K562 (cell line): ENCODE results near the gene HSD3B7. TPM values are rescaled to one million over a fixed set of nuclear protein-coding genes. Genes with fewer than 3 reads are reported as not detected.

ENCODE experiments used
- HDAC2 ChIP-seq: fragments of 450-650 bp; IDR thresholded peaks from 2 replicates; pipeline ENCODE4 v1.6.1; 2016; ENCODE audit warnings: mild to moderate bottlenecking
- NFIC ChIP-seq: fragments of 450-650 bp; IDR thresholded peaks from 2 replicates; pipeline ENCODE4 v1.6.1; 2017; ENCODE audit warnings: mild to moderate bottlenecking, inconsistent platforms
- PHTF2 ChIP-seq: fragments of 250-450 bp; sonication (Bioruptor Pico); IDR thresholded peaks from 2 replicates; pipeline ENCODE4 v1.5.0; 2021; ENCODE audit warnings: mild to moderate bottlenecking
- PRMT5 ChIP-seq: sonication (generic); formaldehyde crosslinking; IDR thresholded peaks from 2 replicates; pipeline ENCODE4 v1.5.0; 2020; ENCODE audit warnings: missing genetic modification reagents
- ZBTB8A ChIP-seq: fragments of 450-650 bp; IDR thresholded peaks from 2 replicates; pipeline ENCODE4 v1.6.1; 2018; ENCODE audit warnings: mild to moderate bottlenecking, moderate library complexity; ENCODE audit not compliant: partially characterized antibody
- ZNF232 ChIP-seq: sonication (generic); formaldehyde crosslinking; IDR thresholded peaks from 2 replicates; pipeline ENCODE4 v1.8.0; 2022; ENCODE audit warnings: mild to moderate bottlenecking, missing genetic modification reagents
- polyA plus RNA-seq, 8 experiments: library from polyadenylated mRNA; depleted of rRNA in 4 of 8; stranded (reverse) in 5 of 8; unstranded in 3 of 8; fragments of >200 nt; fragmentation: Nextera tagmentation in 2 of 8; fragmentation: Illumina TruSeq in 1 of 8; extraction: Ambion mirVana in 2 of 8; extraction: Trizol in 1 of 8; gene quantifications; 2 replicates each; pipeline versions ENCODE4 v1.2.1 to v1.2.3, GENCODE V29; 2011 to 2014; ENCODE audit warnings: inconsistent platforms in 1 of 8, missing spikeins in 1 of 8
- total RNA-seq, 7 experiments: library from RNA; depleted of rRNA in 6 of 7; stranded (reverse); fragments of >200 nt in 6 of 7; fragmentation: Illumina TruSeq in 2 of 7; extraction: Trizol in 2 of 7; gene quantifications; 2 replicates each; pipeline versions ENCODE4 v1.2.1 to v1.2.3, GENCODE V29; 2011 to 2021; ENCODE audit warnings: low replicate concordance in 1 of 7
- TF ChIP-seq, protein P1 (sequence below): fragments of 250-450 bp; sonication (Bioruptor Pico); IDR thresholded peaks from 2 replicates; pipeline ENCODE4 v1.8.0; 2021; ENCODE audit warnings: mild to moderate bottlenecking, moderate library complexity
- TF ChIP-seq, protein P2 (sequence below), 2 experiments: IDR thresholded peaks; 2 replicates each; pipeline ENCODE4 v1.6.1; 2012; ENCODE audit warnings: improper control_type of control experiment in 2 of 2, low read depth in 2 of 2, low read length in 2 of 2, borderline replicate concordance in 1 of 2
- TF ChIP-seq, protein P3 (sequence below), 3 experiments: fragments of 200-800 bp in 1 of 3; fragments of 250-450 bp in 1 of 3; fragments of 450-650 bp in 1 of 3; sonication (Bioruptor Pico) in 1 of 3; sonication (Bioruptor generic) in 1 of 3; formaldehyde crosslinking in 1 of 3; IDR thresholded peaks; 2 replicates each; pipeline versions ENCODE4 v1.6.1 to v1.8.0; 2016 to 2022; ENCODE audit warnings: mild to moderate bottlenecking in 2 of 3, missing genetic modification characterization in 2 of 3, missing compliant biosample characterization in 1 of 3, moderate library complexity in 1 of 3
- TF ChIP-seq, protein P4 (sequence below): fragments of 450-650 bp; IDR thresholded peaks from 2 replicates; pipeline ENCODE4 v1.6.1; 2016; ENCODE audit warnings: low read depth

HSD3B7 gene
- total and polyA plus RNA-seq, 9 of the 15 experiments (the other 6 are each of a cell fraction or from before 2014, with no cell fraction given): 5.4 to 49.1 (median 23.0) TPM

DNA sequence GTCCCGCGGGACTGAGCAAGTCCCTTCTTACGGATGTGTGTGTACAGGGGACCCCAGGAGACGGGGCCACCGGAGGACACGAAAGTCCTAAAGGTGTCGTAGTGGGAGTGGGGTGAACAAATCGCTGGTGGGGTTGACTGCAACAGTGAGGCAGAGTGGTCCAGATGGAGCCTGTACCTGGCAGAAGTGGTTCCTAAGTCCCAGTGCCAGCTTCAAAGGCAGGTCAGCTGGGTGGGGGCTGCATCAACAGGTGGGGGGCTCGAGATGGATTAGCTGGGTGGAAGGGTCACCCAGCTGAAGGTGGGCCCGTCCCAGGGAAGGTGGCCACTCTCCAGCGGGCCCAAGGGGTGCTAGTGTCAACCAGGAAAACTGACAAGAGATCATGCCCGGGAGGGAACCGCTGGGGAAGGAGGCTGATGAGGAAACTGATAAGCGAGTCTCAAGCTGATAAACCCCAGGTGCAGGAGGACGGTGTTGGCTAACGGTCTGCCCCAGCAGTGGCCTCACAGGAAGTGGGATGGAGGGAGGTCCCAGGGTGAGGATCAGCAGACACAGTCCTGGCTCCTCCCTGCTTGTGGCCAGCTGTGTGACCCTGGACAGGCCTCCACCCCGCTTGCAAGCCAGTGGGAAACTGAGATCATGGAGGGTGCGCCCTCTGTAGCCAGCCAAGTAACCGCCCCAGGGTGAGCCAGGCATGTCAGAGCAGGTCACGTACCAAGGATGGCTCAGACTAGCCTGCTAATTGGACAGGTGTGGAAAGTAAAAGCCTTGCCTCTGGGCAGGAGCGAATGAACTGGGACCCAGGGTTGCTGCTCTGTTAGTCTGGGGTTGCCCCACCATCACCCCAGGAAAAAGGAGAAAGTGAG lies 35.1 kb upstream of the HSD3B7 start (continued):
- TF ChIP-seq, protein P1, sequence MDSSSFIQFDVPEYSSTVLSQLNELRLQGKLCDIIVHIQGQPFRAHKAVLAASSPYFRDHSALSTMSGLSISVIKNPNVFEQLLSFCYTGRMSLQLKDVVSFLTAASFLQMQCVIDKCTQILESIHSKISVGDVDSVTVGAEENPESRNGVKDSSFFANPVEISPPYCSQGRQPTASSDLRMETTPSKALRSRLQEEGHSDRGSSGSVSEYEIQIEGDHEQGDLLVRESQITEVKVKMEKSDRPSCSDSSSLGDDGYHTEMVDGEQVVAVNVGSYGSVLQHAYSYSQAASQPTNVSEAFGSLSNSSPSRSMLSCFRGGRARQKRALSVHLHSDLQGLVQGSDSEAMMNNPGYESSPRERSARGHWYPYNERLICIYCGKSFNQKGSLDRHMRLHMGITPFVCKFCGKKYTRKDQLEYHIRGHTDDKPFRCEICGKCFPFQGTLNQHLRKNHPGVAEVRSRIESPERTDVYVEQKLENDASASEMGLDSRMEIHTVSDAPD (CRISPR knock-in tag): no peak
- TF ChIP-seq PHTF2 (no peak), PRMT5 (CRISPR knock-in tag) (no peak), HDAC2 (peak; percentile 85; the same call in 1 of the 2 replicates), NFIC (peak; percentile 64; the same call in 1 of the 2 replicates), ZNF232 (no peak), ZBTB8A (no peak)
- TF ChIP-seq, protein P2, sequence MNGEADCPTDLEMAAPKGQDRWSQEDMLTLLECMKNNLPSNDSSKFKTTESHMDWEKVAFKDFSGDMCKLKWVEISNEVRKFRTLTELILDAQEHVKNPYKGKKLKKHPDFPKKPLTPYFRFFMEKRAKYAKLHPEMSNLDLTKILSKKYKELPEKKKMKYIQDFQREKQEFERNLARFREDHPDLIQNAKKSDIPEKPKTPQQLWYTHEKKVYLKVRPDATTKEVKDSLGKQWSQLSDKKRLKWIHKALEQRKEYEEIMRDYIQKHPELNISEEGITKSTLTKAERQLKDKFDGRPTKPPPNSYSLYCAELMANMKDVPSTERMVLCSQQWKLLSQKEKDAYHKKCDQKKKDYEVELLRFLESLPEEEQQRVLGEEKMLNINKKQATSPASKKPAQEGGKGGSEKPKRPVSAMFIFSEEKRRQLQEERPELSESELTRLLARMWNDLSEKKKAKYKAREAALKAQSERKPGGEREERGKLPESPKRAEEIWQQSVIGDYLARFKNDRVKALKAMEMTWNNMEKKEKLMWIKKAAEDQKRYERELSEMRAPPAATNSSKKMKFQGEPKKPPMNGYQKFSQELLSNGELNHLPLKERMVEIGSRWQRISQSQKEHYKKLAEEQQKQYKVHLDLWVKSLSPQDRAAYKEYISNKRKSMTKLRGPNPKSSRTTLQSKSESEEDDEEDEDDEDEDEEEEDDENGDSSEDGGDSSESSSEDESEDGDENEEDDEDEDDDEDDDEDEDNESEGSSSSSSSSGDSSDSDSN (IDR thresholded peaks at IDR 0.05; ENCODE audit: borderline replicate concordance in 1 of 2, low read depth in 2 of 2, low read length in 2 of 2): peak in 1 of 2 experiments; percentile 33; a peak in 1 of 4 replicates
- TF ChIP-seq, protein P3, sequence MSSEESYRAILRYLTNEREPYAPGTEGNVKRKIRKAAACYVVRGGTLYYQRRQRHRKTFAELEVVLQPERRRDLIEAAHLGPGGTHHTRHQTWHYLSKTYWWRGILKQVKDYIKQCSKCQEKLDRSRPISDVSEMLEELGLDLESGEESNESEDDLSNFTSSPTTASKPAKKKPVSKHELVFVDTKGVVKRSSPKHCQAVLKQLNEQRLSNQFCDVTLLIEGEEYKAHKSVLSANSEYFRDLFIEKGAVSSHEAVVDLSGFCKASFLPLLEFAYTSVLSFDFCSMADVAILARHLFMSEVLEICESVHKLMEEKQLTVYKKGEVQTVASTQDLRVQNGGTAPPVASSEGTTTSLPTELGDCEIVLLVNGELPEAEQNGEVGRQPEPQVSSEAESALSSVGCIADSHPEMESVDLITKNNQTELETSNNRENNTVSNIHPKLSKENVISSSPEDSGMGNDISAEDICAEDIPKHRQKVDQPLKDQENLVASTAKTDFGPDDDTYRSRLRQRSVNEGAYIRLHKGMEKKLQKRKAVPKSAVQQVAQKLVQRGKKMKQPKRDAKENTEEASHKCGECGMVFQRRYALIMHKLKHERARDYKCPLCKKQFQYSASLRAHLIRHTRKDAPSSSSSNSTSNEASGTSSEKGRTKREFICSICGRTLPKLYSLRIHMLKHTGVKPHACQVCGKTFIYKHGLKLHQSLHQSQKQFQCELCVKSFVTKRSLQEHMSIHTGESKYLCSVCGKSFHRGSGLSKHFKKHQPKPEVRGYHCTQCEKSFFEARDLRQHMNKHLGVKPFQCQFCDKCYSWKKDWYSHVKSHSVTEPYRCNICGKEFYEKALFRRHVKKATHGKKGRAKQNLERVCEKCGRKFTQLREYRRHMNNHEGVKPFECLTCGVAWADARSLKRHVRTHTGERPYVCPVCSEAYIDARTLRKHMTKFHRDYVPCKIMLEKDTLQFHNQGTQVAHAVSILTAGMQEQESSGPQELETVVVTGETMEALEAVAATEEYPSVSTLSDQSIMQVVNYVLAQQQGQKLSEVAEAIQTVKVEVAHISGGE (CRISPR knock-in tag; IDR thresholded peaks at IDR 0.05): no peak; a peak in 1 of 6 replicates
- TF ChIP-seq, protein P4, sequence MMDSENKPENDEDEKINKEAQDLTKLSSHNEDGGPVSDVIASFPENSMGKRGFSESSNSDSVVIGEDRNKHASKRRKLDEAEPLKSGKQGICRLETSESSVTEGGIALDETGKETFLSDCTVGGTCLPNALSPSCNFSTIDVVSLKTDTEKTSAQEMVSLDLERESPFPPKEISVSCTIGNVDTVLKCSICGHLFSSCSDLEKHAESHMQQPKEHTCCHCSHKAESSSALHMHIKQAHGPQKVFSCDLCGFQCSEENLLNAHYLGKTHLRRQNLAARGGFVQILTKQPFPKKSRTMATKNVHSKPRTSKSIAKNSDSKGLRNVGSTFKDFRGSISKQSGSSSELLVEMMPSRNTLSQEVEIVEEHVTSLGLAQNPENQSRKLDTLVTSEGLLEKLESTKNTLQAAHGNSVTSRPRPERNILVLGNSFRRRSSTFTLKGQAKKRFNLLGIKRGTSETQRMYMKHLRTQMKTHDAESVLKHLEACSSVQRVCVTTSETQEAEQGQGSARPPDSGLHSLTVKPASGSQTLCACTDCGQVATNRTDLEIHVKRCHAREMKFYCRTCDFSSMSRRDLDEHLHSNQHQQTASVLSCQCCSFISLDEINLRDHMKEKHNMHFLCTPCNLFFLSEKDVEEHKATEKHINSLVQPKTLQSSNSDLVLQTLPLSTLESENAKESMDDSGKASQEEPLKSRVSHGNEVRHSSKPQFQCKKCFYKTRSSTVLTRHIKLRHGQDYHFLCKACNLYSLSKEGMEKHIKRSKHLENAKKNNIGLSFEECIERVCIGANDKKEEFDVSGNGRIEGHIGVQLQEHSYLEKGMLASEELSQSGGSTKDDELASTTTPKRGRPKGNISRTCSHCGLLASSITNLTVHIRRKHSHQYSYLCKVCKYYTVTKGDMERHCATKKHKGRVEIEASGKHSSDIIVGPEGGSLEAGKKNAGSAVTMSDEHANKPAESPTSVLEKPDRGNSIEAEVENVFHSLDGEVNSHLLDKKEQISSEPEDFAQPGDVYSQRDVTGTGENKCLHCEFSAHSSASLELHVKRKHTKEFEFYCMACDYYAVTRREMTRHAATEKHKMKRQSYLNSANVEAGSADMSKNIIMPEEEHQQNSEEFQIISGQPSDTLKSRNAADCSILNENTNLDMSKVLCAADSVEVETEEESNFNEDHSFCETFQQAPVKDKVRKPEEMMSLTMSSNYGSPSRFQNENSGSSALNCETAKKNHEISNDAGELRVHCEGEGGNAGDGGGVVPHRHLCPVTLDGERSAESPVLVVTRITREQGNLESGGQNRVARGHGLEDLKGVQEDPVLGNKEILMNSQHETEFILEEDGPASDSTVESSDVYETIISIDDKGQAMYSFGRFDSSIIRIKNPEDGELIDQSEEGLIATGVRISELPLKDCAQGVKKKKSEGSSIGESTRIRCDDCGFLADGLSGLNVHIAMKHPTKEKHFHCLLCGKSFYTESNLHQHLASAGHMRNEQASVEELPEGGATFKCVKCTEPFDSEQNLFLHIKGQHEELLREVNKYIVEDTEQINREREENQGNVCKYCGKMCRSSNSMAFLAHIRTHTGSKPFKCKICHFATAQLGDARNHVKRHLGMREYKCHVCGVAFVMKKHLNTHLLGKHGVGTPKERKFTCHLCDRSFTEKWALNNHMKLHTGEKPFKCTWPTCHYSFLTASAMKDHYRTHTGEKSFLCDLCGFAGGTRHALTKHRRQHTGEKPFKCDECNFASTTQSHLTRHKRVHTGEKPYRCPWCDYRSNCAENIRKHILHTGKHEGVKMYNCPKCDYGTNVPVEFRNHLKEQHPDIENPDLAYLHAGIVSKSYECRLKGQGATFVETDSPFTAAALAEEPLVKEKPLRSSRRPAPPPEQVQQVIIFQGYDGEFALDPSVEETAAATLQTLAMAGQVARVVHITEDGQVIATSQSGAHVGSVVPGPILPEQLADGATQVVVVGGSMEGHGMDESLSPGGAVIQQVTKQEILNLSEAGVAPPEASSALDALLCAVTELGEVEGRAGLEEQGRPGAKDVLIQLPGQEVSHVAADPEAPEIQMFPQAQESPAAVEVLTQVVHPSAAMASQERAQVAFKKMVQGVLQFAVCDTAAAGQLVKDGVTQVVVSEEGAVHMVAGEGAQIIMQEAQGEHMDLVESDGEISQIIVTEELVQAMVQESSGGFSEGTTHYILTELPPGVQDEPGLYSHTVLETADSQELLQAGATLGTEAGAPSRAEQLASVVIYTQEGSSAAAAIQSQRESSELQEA: 0 out of 2 replicates have a peak, but pooled peaks have one; percentile 5
